GM03348 (cell line): ENCODE data around the gene DOCK7.
"Not testable (repeated sequence)": the region's sequence is repeated elsewhere in the genome, so short reads cannot be mapped to it uniquely, and the experiment has no call there.

Experiments used
- DNase-seq: peaks from one replicate; pipeline ENCODE4 v3.0.0; 2012; ENCODE audit warnings: low spot score

Gene DOCK7

GRCh38 chr1:62608905-62609304 lies 79.3 kb downstream of the DOCK7 start:
- no peak for DNase-seq

GRCh38 chr1:62601457-62601856 lies 86.7 kb downstream of the DOCK7 start:
- no peak for DNase-seq

- no peak for DNase-seq
Observed at GRCh38 chr1:62599044-62599443, 89.1 kb downstream of the DOCK7 start.

GRCh38 chr1:62597281-62597680 lies 90.9 kb downstream of the DOCK7 start, which contains the start of gene ANGPTL3:
Gene ANGPTL3, plus strand, starts transcription at chr1:62597520. Its CDS starts 47 bp downstream, at chr1:62597567.
- DNase-seq: no peak

- no peak for DNase-seq
Observed at GRCh38 chr1:62595647-62596046, 92.5 kb downstream of the DOCK7 start.

- no peak for DNase-seq
Observed at GRCh38 chr1:62593825-62594394, 94.3 kb downstream of the DOCK7 start.

GRCh38 chr1:62590970-62591368 lies 97.2 kb downstream of the DOCK7 start:
- DNase-seq: no peak

GRCh38 chr1:62590255-62590969 lies 97.8 kb downstream of the DOCK7 start:
- DNase-seq: no peak

GRCh38 chr1:62589321-62589720 lies 98.9 kb downstream of the DOCK7 start:
- no peak for DNase-seq

GRCh38 chr1:62588000-62588399 lies 100.2 kb downstream of the DOCK7 start:
- DNase-seq: no peak

GRCh38 chr1:62585469-62586155 lies 102.6 kb downstream of the DOCK7 start:
- DNase-seq: no peak

- DNase-seq: no peak
Observed at GRCh38 chr1:62573675-62574074, 114.5 kb downstream of the DOCK7 start.

- DNase-seq: no peak
Observed at GRCh38 chr1:62572476-62572875, 115.7 kb downstream of the DOCK7 start.

GRCh38 chr1:62571517-62571916 lies 116.7 kb downstream of the DOCK7 start:
- not testable (repeated sequence) for DNase-seq

- not testable (repeated sequence) for DNase-seq
Observed at GRCh38 chr1:62567926-62568325, 120.3 kb downstream of the DOCK7 start.

GRCh38 chr1:62567182-62567581 lies 121.0 kb downstream of the DOCK7 start:
- not testable (repeated sequence) for DNase-seq

GRCh38 chr1:62561306-62561705 lies 126.9 kb downstream of the DOCK7 start:
- DNase-seq: no peak

- DNase-seq: no peak
Observed at GRCh38 chr1:62544570-62544969, 143.6 kb downstream of the DOCK7 start.

- no peak for DNase-seq
Observed at GRCh38 chr1:62541048-62541447, 147.1 kb downstream of the DOCK7 start.

GRCh38 chr1:62539028-62539447 lies 149.1 kb downstream of the DOCK7 start:
- no peak for DNase-seq

- no peak for DNase-seq
Observed at GRCh38 chr1:62536865-62537264, 151.3 kb downstream of the DOCK7 start.

- DNase-seq: no peak
Observed at GRCh38 chr1:62530516-62531154, 157.6 kb downstream of the DOCK7 start.

- DNase-seq: no peak
Observed at GRCh38 chr1:62529227-62529626, 159.0 kb downstream of the DOCK7 start.
